Urothelium cell line (cell line): Measurements from ENCODE around the gene TDRD9.

ENCODE experiments used
- DNase-seq: peaks from one replicate; pipeline ENCODE4 v3.0.0; 2011; ENCODE audit warnings: low spot score, mixed read lengths
- FAIRE-seq: peaks from 2 replicates; lab custom pipeline; 2011; peaks lifted over from hg19 to GRCh38; lab: Jason Lieb, UNC

TDRD9 gene

DNA sequence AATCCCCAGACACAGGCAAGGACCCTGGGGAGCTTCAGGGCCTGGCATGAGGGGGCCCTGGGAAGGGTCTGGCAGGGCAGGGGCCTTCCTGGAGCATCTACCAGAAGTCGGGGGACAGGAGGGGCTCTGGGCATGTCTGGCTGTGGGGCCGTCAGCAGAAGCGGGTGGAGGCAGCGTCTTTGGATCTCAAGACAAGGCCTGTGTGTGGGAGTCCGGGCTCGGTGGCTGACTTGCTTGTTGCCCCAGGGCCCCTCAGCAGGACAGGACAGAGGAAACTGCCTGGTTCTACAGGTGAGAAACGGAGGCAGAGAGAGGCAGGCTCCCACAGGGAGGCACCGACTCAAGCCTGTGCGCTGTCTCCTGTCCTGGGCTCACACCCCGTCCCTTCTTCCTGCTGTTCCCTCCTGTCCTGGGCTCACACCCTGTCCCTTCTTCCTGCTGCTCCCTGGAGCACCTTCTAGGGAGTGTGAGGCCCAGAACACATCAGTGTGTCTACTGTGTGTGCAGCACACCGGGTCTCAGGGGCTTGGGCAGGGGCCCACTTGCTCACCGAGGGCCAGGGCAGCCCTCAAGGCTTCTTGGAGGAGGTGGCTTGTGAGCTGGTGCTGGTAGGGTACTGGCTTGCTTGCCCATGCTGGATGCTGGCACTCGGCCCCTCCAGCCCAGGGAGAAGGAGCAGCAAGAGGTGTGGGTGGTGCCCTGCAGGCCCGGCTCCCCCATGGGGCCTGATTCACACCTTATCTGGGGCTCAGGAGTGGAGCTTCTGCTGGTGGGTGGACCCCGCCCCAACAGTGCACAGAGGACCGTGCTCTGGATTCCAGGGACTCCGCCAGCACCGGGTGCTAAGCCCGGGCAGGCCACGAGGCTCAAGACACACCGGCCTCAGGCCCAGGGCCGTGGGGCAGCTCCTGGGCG, 172.2 kb downstream of the TDRD9 start:
- DNase-seq (no peak), FAIRE-seq (no peak)

DNA sequence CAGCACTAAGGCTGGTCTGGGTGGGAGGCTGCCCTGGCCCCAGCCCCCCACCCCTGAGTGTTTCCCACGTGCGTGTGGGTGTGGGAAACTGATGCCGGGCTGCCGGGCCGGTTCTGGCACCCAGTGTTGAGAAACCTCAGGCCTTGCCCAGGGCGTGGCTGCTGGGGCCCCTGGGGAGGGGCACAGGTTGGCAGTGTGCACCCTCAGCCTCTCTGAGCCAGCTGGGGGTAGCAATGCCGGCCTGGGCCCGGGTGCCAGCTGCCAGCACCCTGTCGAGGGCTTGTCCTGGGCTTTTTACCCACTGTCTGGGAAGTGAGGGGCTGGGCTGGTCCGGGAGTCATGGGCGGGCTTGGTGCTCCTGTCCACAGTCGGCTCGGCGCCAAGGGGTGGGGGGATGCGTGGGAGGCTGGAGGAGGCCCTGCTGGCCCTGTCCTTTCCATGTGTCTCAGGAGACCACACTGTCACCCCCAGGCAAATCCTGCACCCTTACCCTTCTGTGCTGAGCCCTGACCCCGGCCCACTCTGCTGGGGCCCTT, 172.9 kb downstream of the TDRD9 start:
- FAIRE-seq = no peak

DNA sequence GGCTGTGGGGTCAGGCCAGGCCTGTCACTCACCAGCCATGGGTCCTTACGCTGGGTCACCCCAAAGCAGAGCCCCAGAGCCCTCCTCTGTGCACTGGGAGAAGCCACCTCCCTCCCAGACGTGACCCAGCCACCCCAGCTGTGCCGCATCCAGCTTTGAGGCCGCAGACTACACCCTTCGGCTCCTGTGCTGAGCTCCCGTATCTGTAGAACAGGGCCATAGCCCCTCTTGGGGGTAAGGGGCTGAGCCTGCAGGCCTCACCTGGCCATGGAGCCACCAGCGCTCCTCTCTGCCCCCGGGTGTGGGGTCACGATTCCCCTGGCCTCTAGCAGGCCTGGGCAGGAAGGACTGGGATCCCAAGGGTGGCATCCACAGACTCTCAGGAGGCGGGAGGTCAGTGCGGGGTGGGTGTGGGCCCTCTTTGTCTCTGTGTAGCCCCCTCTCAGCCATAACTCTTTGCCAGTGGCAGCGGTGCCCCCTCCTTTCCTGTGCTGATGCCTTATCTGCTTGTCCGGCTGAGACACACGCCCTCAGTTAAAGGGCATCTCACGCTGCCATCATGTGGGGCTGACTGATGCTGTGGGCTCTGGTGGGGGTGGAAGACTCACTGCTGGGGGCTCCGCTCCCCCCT, 173.5 kb downstream of the TDRD9 start:
- DNase-seq (no peak), FAIRE-seq (no peak)

More for the DNA sequence above, 172.9 kb downstream of the TDRD9 start:
- DNase-seq = no peak
